Measurements from ENCODE around the gene EEFSEC.
A peak's percentile ranks its signal among the peaks of the same experiment; 100 is the strongest.

Gene EEFSEC

GRCh38 chr3:128243602-128244504 lies 90.6 kb downstream of the EEFSEC start:
- Histone ChIP-seq H3K27ac (ENCODE audit: low read depth, low read length, severe bottlenecking) (peak overlapping the region; percentile 74), H3K36me3 (ENCODE audit: control insufficient read depth, insufficient read depth, low read length) (no peaks in the 10 kb centered on the region), H3K4me3 (ENCODE audit: extremely low read depth, insufficient read depth, low read length, poor library complexity, severe bottlenecking) (no peak overlapping the region), H3K4me1 (ENCODE audit: control insufficient read depth, insufficient read depth, low read length, poor library complexity, severe bottlenecking) (peaks cover 8% of the 10 kb centered on the region), H3K9me3 (ENCODE audit: control insufficient read depth, low read length) (no peaks in the 10 kb centered on the region)
- WGBS, 2 experiments (ENCODE audit: insufficient coverage in 2 of 2), result 69 to 78% methylated on average over 6 to 7 of the region's 11 CpGs

- H3K9me3 ChIP-seq (ENCODE audit: control insufficient read depth, low read length), result peaks cover 3% of the 10 kb centered on the region
- WGBS, 2 experiments (ENCODE audit: insufficient coverage in 2 of 2), result 80 to 97% methylated on average over 2 to 5 of the region's 5 CpGs
- no peak overlapping the region for H3K4me3 ChIP-seq (ENCODE audit: extremely low read depth, insufficient read depth, low read length, poor library complexity, severe bottlenecking)
- no peak overlapping the region for H3K27ac ChIP-seq (ENCODE audit: low read depth, low read length, severe bottlenecking)
- peaks cover 8% of the 10 kb centered on the region for H3K4me1 ChIP-seq (ENCODE audit: control insufficient read depth, insufficient read depth, low read length, poor library complexity, severe bottlenecking)
- no peaks in the 10 kb centered on the region for H3K36me3 ChIP-seq (ENCODE audit: control insufficient read depth, insufficient read depth, low read length)
These were observed 92.2 kb downstream of the EEFSEC start for GRCh38 chr3:128245460-128245859.

GRCh38 chr3:128247666-128248409 lies 94.6 kb downstream of the EEFSEC start:
- H3K27ac ChIP-seq (ENCODE audit: low read depth, low read length, severe bottlenecking), result no peak overlapping the region
- 70 to 75% methylated on average over 4 to 6 of the region's 6 CpGs for WGBS, 2 experiments (ENCODE audit: insufficient coverage in 2 of 2)
- no peaks in the 10 kb centered on the region for H3K36me3 ChIP-seq (ENCODE audit: control insufficient read depth, insufficient read depth, low read length)

GRCh38 chr3:128252083-128252482 lies 98.8 kb downstream of the EEFSEC start:
- no peaks in the 10 kb centered on the region for H3K36me3 ChIP-seq (ENCODE audit: control insufficient read depth, insufficient read depth, low read length)
- peaks cover 10% of the 10 kb centered on the region for H3K4me1 ChIP-seq (ENCODE audit: control insufficient read depth, insufficient read depth, low read length, poor library complexity, severe bottlenecking)
- 67 to 72% methylated on average over 1 to 2 of the region's 3 CpGs for WGBS, 2 experiments (ENCODE audit: insufficient coverage in 2 of 2)
- no peak overlapping the region for H3K27ac ChIP-seq (ENCODE audit: low read depth, low read length, severe bottlenecking)
- H3K4me3 ChIP-seq (ENCODE audit: extremely low read depth, insufficient read depth, low read length, poor library complexity, severe bottlenecking), result no peak overlapping the region
- H3K9me3 ChIP-seq (ENCODE audit: control insufficient read depth, low read length), result peaks cover 5% of the 10 kb centered on the region

More at GRCh38 chr3:128247666-128248409, 94.6 kb downstream of the EEFSEC start:
- Histone ChIP-seq H3K9me3 (ENCODE audit: control insufficient read depth, low read length) (peaks cover 5% of the 10 kb centered on the region), H3K4me1 (ENCODE audit: control insufficient read depth, insufficient read depth, low read length, poor library complexity, severe bottlenecking) (peaks cover 10% of the 10 kb centered on the region), H3K4me3 (ENCODE audit: extremely low read depth, insufficient read depth, low read length, poor library complexity, severe bottlenecking) (no peak overlapping the region)

GRCh38 chr3:128253150-128253549 lies 99.9 kb downstream of the EEFSEC start:
- peaks cover 10% of the 10 kb centered on the region for H3K4me1 ChIP-seq (ENCODE audit: control insufficient read depth, insufficient read depth, low read length, poor library complexity, severe bottlenecking)
- no peak overlapping the region for H3K27ac ChIP-seq (ENCODE audit: low read depth, low read length, severe bottlenecking)
- peaks cover 5% of the 10 kb centered on the region for H3K9me3 ChIP-seq (ENCODE audit: control insufficient read depth, low read length)
- no peaks in the 10 kb centered on the region for H3K36me3 ChIP-seq (ENCODE audit: control insufficient read depth, insufficient read depth, low read length)
- H3K4me3 ChIP-seq (ENCODE audit: extremely low read depth, insufficient read depth, low read length, poor library complexity, severe bottlenecking), result no peak overlapping the region
- WGBS, 2 experiments (ENCODE audit: insufficient coverage in 2 of 2), result 92 to 96% methylated on average over 7 of the region's 7 CpGs

- Histone ChIP-seq H3K9me3 (ENCODE audit: control insufficient read depth, low read length) (peaks cover 5% of the 10 kb centered on the region), H3K27ac (ENCODE audit: low read depth, low read length, severe bottlenecking) (no peak overlapping the region), H3K36me3 (ENCODE audit: control insufficient read depth, insufficient read depth, low read length) (no peaks in the 10 kb centered on the region), H3K4me1 (ENCODE audit: control insufficient read depth, insufficient read depth, low read length, poor library complexity, severe bottlenecking) (peaks cover 10% of the 10 kb centered on the region), H3K4me3 (ENCODE audit: extremely low read depth, insufficient read depth, low read length, poor library complexity, severe bottlenecking) (no peak overlapping the region)
- WGBS, 2 experiments (ENCODE audit: insufficient coverage in 2 of 2), result 94 to 99% methylated on average over 5 to 7 of the region's 7 CpGs
These were observed 100.8 kb downstream of the EEFSEC start for GRCh38 chr3:128254066-128254590.

GRCh38 chr3:128254967-128255366 lies 101.7 kb downstream of the EEFSEC start:
- H3K4me3 ChIP-seq (ENCODE audit: extremely low read depth, insufficient read depth, low read length, poor library complexity, severe bottlenecking), result no peak overlapping the region
- WGBS, 2 experiments (ENCODE audit: insufficient coverage in 2 of 2), result 89 to 97% methylated on average over 3 to 5 of the region's 5 CpGs

GRCh38 chr3:128256131-128256530 lies 102.8 kb downstream of the EEFSEC start:
- Histone ChIP-seq H3K27ac (ENCODE audit: low read depth, low read length, severe bottlenecking) (no peak overlapping the region), H3K9me3 (ENCODE audit: control insufficient read depth, low read length) (peaks cover 10% of the 10 kb centered on the region), H3K4me3 (ENCODE audit: extremely low read depth, insufficient read depth, low read length, poor library complexity, severe bottlenecking) (no peak overlapping the region), H3K4me1 (ENCODE audit: control insufficient read depth, insufficient read depth, low read length, poor library complexity, severe bottlenecking) (peaks cover 10% of the 10 kb centered on the region), H3K36me3 (ENCODE audit: control insufficient read depth, insufficient read depth, low read length) (no peaks in the 10 kb centered on the region)
- no CpG with 5 or more reads among the region's 2 CpGs for WGBS, 2 experiments (ENCODE audit: insufficient coverage in 2 of 2)

More at GRCh38 chr3:128254967-128255366, 101.7 kb downstream of the EEFSEC start:
- Histone ChIP-seq H3K36me3 (ENCODE audit: control insufficient read depth, insufficient read depth, low read length) (no peaks in the 10 kb centered on the region), H3K4me1 (ENCODE audit: control insufficient read depth, insufficient read depth, low read length, poor library complexity, severe bottlenecking) (peaks cover 10% of the 10 kb centered on the region), H3K27ac (ENCODE audit: low read depth, low read length, severe bottlenecking) (no peak overlapping the region), H3K9me3 (ENCODE audit: control insufficient read depth, low read length) (peaks cover 5% of the 10 kb centered on the region)

- WGBS, 2 experiments (ENCODE audit: insufficient coverage in 2 of 2), result 89 to 100% methylated on average over 4 of the region's 6 CpGs
- no peak overlapping the region for H3K4me3 ChIP-seq (ENCODE audit: extremely low read depth, insufficient read depth, low read length, poor library complexity, severe bottlenecking)
- H3K4me1 ChIP-seq (ENCODE audit: control insufficient read depth, insufficient read depth, low read length, poor library complexity, severe bottlenecking), result peaks cover 8% of the 10 kb centered on the region
- no peaks in the 10 kb centered on the region for H3K36me3 ChIP-seq (ENCODE audit: control insufficient read depth, insufficient read depth, low read length)
- no peak overlapping the region for H3K27ac ChIP-seq (ENCODE audit: low read depth, low read length, severe bottlenecking)
- peaks cover 10% of the 10 kb centered on the region for H3K9me3 ChIP-seq (ENCODE audit: control insufficient read depth, low read length)
These were observed 104.4 kb downstream of the EEFSEC start for GRCh38 chr3:128257632-128258031.

GRCh38 chr3:128260275-128260674 lies 107.0 kb downstream of the EEFSEC start:
- Histone ChIP-seq H3K4me1 (ENCODE audit: control insufficient read depth, insufficient read depth, low read length, poor library complexity, severe bottlenecking) (no peaks in the 10 kb centered on the region), H3K36me3 (ENCODE audit: control insufficient read depth, insufficient read depth, low read length) (no peaks in the 10 kb centered on the region), H3K4me3 (ENCODE audit: extremely low read depth, insufficient read depth, low read length, poor library complexity, severe bottlenecking) (no peak overlapping the region), H3K27ac (ENCODE audit: low read depth, low read length, severe bottlenecking) (no peak overlapping the region), H3K9me3 (ENCODE audit: control insufficient read depth, low read length) (peaks cover 10% of the 10 kb centered on the region)
- WGBS, 2 experiments (ENCODE audit: insufficient coverage in 2 of 2), result 88 to 100% methylated on average over 1 of the region's 1 CpG
